Duodenal mucosa (tissue), 2 donors: ENCODE data around the gene GRIK2.

Experiments
- H3K27ac ChIP-seq: one replicate; pipeline ENCODE4 v1.7.0; 2013; ENCODE audit warnings: low read depth, low read length
- H3K27me3 ChIP-seq, 2 donors: one replicate each; pipeline ENCODE4 v1.7.0; 2013; ENCODE audit warnings: low read length in 2 of 2, control low read depth in 1 of 2; ENCODE audit not compliant: insufficient read depth in 2 of 2, control insufficient read depth in 1 of 2
- H3K36me3 ChIP-seq, 2 donors: one replicate each; pipeline ENCODE4 v1.7.0; 2013; ENCODE audit warnings: low read length in 2 of 2, control low read depth in 1 of 2; ENCODE audit not compliant: insufficient read depth in 2 of 2, control insufficient read depth in 1 of 2
- H3K4me1 ChIP-seq, 2 donors: one replicate each; pipeline ENCODE4 v1.7.0; 2013; ENCODE audit warnings: low read length in 2 of 2, control low read depth in 1 of 2; ENCODE audit not compliant: insufficient read depth in 2 of 2, control insufficient read depth in 1 of 2
- H3K4me3 ChIP-seq, 2 donors: one replicate each; pipeline ENCODE4 v1.7.0; 2013; ENCODE audit warnings: low read length in 2 of 2, low read depth in 1 of 2
- H3K9ac ChIP-seq, 2 donors: one replicate each; pipeline ENCODE4 v1.7.0; 2013; ENCODE audit warnings: low read length in 2 of 2, low read depth in 1 of 2
- H3K9me3 ChIP-seq, 2 donors: one replicate each; pipeline ENCODE4 v1.7.0; 2013; ENCODE audit warnings: low read length in 2 of 2, control low read depth in 1 of 2; ENCODE audit not compliant: control insufficient read depth in 1 of 2

Gene GRIK2

DNA sequence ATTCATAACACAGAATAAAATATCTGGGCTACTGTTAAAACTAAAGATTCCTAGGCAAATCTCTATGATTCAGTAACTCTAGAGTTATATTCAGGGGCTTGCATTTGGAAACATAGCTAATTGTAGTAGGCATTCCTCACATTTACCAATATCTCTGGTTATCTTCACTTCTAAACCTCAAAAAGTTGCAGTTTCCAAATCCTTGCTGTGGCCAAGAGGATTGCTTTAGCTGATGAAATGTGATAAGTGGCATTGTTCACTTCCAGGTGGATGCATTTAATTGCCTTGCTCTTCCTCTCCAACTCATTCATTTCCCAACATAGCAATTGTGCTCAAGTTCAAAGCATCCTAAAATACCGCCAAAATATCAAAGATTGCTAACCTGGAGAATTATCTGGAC is 246.6 kb downstream of the GRIK2 start:
- H3K36me3 ChIP-seq: no peaks in the 10 kb centered on the region
- no peak overlapping the region for H3K9ac ChIP-seq
- no peaks in the 10 kb centered on the region for H3K9me3 ChIP-seq
- no peak overlapping the region for H3K27ac ChIP-seq
- no peaks in the 10 kb centered on the region for H3K4me1 ChIP-seq
- H3K4me3 ChIP-seq: no peak overlapping the region
- no peaks in the 10 kb centered on the region for H3K27me3 ChIP-seq

DNA sequence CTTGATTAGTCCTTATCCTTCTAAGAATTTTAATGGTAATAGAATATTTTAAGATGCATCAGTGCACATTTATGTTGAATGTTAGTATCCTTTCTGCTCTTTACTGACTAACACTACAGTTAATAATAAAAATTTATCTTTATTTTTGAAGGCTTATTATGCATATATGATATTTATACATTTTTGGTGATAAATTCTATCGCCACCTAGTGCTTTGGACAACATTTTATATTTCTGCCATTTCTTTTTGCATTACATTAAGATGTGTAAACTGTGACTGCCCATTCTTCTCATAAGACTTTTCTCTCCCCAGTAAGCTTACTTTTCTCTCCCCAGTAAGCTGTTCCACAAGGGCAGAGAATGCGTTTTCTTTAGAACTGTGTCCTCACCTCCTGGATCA is 252.3 kb downstream of the GRIK2 start:
- Histone ChIP-seq H3K27me3 (no peaks in the 10 kb centered on the region), H3K4me1 (no peaks in the 10 kb centered on the region), H3K4me3 (no peak overlapping the region), H3K36me3 (no peaks in the 10 kb centered on the region), H3K9ac (no peak overlapping the region), H3K27ac (no peak overlapping the region), H3K9me3 (no peaks in the 10 kb centered on the region)

DNA sequence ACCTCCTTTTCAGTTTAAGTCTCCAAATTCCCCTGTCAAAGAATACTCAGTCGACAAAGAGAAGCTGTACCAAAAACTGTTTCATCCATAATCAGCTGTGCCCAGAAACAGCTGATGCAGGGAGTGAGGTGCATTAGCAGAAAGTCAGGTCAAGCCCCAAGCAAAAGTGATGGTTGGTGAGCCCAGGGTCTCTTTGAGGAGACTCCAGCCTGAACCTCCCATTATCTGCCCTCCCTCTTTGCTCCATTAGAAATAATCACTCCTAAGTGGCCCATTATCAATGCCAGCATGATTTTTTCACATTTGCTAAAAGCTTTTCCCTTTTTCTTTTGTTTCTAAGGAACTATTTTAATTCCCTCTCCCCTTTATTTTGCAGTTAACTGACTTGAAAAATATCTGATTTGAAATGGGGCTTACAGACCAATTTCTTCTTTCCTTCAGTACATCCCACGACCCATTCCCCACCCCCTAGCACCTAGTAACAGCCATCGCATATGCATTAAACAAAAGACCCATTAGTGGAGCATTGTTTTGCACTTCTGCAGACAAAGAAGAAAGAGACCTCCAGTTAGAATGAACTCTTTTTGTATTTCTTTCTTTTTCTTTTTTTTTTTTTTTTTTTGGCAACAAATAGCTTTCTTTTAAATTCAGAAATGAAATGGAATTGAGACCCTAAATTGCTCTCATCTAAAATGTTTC is 257.0 kb downstream of the GRIK2 start:
- H3K36me3 ChIP-seq: no peaks in the 10 kb centered on the region
- no peaks in the 10 kb centered on the region for H3K4me1 ChIP-seq
- H3K9me3 ChIP-seq: no peaks in the 10 kb centered on the region
- H3K27me3 ChIP-seq: no peaks in the 10 kb centered on the region
- no peak overlapping the region for H3K9ac ChIP-seq
- H3K27ac ChIP-seq: no peak overlapping the region
- no peak overlapping the region for H3K4me3 ChIP-seq

DNA sequence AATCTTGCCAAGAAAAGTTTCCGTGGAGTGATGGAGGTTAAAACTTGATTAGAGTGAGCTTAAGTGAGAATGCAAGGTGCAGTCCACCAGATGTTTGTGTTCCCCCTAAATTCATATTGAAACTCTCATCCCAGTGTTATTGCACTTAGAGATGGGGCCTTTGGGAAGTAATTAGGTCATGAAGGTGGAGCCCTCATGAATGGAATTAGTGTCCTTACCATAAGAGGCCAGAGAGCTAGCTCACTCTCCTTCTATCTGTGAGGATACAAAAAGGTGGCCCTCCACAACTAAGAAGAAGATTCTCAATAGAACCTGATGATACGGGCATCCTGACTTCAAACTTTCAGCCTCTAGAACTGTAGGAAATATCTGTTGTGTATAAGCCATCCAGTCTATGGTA is 258.6 kb downstream of the GRIK2 start:
- Histone ChIP-seq H3K9ac (no peak overlapping the region), H3K27me3 (no peaks in the 10 kb centered on the region), H3K9me3 (no peaks in the 10 kb centered on the region), H3K4me3 (no peak overlapping the region), H3K36me3 (no peaks in the 10 kb centered on the region), H3K27ac (no peak overlapping the region), H3K4me1 (no peaks in the 10 kb centered on the region)

DNA sequence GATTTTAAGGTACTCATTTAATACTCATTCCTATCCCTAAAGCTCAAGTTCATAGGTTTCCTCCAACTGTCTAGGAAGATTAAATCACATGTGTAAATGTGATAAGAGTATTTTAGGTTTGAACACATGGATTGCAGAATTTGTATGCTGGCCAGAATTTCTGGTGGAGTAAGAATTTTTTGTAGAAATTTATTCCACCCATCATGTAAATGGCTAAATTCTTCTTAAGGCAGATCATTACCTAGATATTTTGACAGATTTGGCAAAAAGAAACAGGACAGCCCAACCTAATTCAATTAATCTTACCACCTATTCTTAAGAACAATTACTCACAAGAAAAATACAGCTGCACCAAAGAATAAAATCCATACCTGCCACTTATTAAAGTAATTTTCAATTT is 261.6 kb downstream of the GRIK2 start:
- Histone ChIP-seq H3K36me3 (no peaks in the 10 kb centered on the region), H3K9ac (no peak overlapping the region), H3K4me1 (no peaks in the 10 kb centered on the region), H3K27ac (no peak overlapping the region), H3K9me3 (no peaks in the 10 kb centered on the region), H3K27me3 (no peaks in the 10 kb centered on the region), H3K4me3 (no peak overlapping the region)

DNA sequence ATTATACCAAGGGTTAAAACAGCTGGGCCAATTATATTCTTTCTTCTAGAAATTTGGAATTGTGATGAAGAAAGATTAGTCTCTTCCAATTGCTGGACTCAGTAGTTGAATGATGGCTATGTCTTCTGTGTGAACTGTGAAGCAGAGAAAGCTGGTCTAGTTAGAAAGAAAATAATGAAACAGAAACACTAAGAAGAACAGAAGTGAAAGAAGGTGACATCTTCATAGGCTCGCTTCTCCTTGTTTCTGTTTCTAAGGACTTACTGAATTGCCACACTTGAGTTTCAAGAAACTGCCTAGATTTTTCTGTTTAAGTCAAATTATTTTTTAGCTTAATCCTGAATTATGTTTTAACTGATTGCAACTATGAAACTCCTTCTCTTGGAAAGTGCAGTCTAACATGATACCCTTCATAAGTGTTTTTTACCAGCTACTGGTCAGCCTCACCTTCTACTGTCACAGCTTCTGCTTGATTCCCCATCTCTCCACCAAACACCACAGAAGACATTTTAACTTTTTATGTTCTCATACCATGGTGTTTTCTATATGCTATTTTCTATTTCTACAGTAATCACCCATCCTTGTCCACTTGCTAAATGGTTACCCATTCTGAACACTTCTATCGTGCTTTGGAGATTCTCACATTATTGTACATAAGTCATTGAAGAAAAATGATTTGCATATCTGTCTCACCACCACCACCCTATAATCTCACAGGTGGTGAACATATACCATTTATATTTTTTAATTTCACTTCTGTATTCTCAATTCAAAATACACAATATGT is 268.8 kb downstream of the GRIK2 start:
- H3K9ac ChIP-seq: no peak overlapping the region
- H3K4me1 ChIP-seq: no peaks in the 10 kb centered on the region
- no peak overlapping the region for H3K4me3 ChIP-seq
- H3K36me3 ChIP-seq: no peaks in the 10 kb centered on the region
- H3K27ac ChIP-seq: no peak overlapping the region
- no peaks in the 10 kb centered on the region for H3K27me3 ChIP-seq
- no peaks in the 10 kb centered on the region for H3K9me3 ChIP-seq

DNA sequence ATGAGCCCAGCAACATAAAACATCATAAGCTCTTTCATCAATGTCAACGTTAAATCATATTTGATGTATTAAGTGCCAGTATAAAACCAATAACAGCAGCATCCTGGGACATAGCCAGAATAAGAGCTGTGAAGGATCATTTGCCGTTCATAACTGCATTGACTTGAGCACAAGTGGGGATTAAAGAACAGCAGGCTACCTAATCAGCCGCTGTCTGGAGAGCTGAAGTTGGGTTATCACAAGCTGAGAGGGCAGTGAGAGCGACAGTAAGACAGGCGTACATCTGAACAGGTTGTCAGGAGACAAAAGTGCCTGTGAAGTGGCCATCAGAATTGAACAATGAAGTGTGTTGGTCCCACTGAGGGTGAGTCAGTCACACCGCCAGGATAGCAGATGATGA is 269.6 kb downstream of the GRIK2 start:
- Histone ChIP-seq H3K27ac (no peak overlapping the region), H3K4me3 (no peak overlapping the region), H3K9ac (no peak overlapping the region), H3K36me3 (no peaks in the 10 kb centered on the region), H3K27me3 (no peaks in the 10 kb centered on the region), H3K9me3 (no peaks in the 10 kb centered on the region), H3K4me1 (no peaks in the 10 kb centered on the region)

DNA sequence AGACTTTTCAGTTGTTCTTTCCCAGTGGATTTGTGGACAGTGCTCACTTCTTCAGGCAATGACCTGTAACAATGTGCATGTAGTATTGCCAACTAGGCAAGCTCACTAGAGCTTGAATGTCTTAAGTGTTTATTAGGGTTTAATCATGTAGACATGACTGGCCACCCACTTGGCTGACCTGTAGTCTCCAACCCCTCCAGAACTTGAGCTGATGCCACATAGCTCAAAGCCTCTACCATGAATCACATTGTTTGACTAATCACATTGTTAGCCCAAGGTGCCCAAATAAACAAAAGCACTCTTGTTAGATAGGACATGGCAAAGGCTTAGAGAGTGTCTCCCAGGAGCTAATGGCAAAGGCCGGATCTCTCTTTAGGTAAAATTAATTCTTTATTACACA is 272.7 kb downstream of the GRIK2 start:
- no peaks in the 10 kb centered on the region for H3K9me3 ChIP-seq
- no peaks in the 10 kb centered on the region for H3K27me3 ChIP-seq
- H3K4me3 ChIP-seq: no peak overlapping the region
- no peaks in the 10 kb centered on the region for H3K36me3 ChIP-seq
- no peak overlapping the region for H3K9ac ChIP-seq
- H3K27ac ChIP-seq: no peak overlapping the region
- no peaks in the 10 kb centered on the region for H3K4me1 ChIP-seq

DNA sequence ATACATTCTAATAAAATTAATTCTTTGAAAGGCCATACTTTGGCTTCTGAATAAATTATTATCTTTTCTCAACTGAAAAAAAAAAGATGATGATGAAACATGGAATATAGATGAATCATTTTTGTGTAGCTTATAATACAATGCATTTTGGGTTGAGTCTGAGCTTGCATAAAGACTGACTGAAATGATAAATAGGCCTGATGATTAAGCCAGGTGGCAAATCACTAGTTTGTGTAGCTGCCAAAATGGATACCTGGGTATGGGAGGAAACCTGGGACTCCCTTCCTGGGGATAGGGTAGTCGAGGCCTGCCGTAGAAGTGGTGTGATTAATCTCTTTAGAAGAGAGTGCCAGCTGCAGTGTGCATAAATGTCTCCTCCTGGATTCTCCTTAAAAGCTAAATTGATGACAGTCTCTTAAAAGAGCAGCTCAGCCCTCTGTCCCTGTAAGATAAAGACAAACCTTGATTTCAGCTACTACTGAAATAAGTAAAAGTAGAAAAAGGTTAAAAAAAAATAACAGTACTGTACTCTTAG is 275.1 kb downstream of the GRIK2 start:
- no peaks in the 10 kb centered on the region for H3K4me1 ChIP-seq
- no peak overlapping the region for H3K9ac ChIP-seq
- H3K9me3 ChIP-seq: no peaks in the 10 kb centered on the region
- H3K27ac ChIP-seq: no peak overlapping the region
- H3K36me3 ChIP-seq: no peaks in the 10 kb centered on the region
- no peak overlapping the region for H3K4me3 ChIP-seq
- H3K27me3 ChIP-seq: no peaks in the 10 kb centered on the region

DNA sequence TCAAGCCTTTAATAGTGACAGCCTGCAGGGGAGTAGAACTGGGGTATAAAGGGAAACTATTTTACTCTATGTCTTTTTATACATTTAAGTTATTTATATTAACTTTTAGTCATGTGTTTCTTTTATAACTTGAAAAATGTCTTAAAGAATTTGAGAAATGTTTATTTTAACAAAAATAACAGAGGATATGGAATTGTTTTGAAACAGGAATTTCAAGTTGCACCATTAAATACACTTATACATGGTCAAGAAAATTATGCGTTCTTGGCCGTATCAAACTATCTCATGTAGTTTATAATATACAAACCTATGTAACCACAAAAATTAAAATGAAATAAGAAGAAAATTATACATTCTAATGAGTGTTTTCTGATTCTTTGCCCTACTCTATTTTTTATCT is 282.7 kb downstream of the GRIK2 start:
- no peak overlapping the region for H3K27ac ChIP-seq
- H3K9me3 ChIP-seq: no peaks in the 10 kb centered on the region
- H3K36me3 ChIP-seq: no peaks in the 10 kb centered on the region
- no peak overlapping the region for H3K9ac ChIP-seq
- H3K27me3 ChIP-seq: no peaks in the 10 kb centered on the region
- H3K4me3 ChIP-seq: no peak overlapping the region
- H3K4me1 ChIP-seq: no peaks in the 10 kb centered on the region
